Neural cell (in vitro differentiated cells): ENCODE data around the gene VPREB3. TPM values are rescaled to one million over a fixed set of nuclear protein-coding genes. Genes with fewer than 3 reads are reported as not detected.

ENCODE experiments used
- H2AFZ ChIP-seq: fragments of 200-600, 300-800 bp; sonication (generic), shearing (Covaris generic); 2 replicates; pipeline ENCODE4 v1.6.0; 2014; ENCODE audit warnings: low read depth, mild to moderate bottlenecking, antibody characterized with exemption, low read length, moderate library complexity
- H3F3A ChIP-seq: fragments of 200-600 bp; shearing (Covaris generic); 2 replicates; pipeline ENCODE4 v1.6.1; 2016; ENCODE audit warnings: mild to moderate bottlenecking, moderate library complexity, mixed read lengths, antibody characterized with exemption, low read length; ENCODE audit not compliant: insufficient read depth, poor library complexity, severe bottlenecking
- H3K27ac ChIP-seq: fragments of 200-600, 300-800 bp; sonication (generic), shearing (Covaris generic); 2 replicates; pipeline ENCODE4 v1.5.1; 2014; ENCODE audit warnings: mild to moderate bottlenecking, low read length, moderate library complexity
- H3K27me3 ChIP-seq: fragments of 300-800, 200-600 bp; sonication (generic), shearing (Covaris generic); 2 replicates; pipeline ENCODE4 v1.6.0; 2014; ENCODE audit warnings: mild to moderate bottlenecking, low read depth, low read length, moderate library complexity; ENCODE audit not compliant: insufficient read depth
- H3K36me3 ChIP-seq: fragments of 300-800, 200-600 bp; sonication (generic), shearing (Covaris generic); 2 replicates; pipeline ENCODE4 v1.5.1; 2014; ENCODE audit warnings: mild to moderate bottlenecking, antibody characterized with exemption, low read length, moderate library complexity; ENCODE audit not compliant: insufficient read depth
- H3K4me2 ChIP-seq: fragments of 300-800, 200-600 bp; sonication (generic), shearing (Covaris generic); 2 replicates; pipeline ENCODE4 v1.6.0; 2014; ENCODE audit warnings: mild to moderate bottlenecking, low read length
- H3K4me3 ChIP-seq: fragments of 300-800, 200-600 bp; sonication (generic), shearing (Covaris generic); 2 replicates; pipeline ENCODE4 v1.5.1; 2014; ENCODE audit warnings: mild to moderate bottlenecking, low read length, moderate library complexity
- H3K79me2 ChIP-seq: fragments of 200-600 bp; shearing (Covaris generic); replicated peaks from 2 replicates; pipeline ENCODE4 v1.6.0; 2014; ENCODE audit warnings: mild to moderate bottlenecking, low read length, moderate library complexity; ENCODE audit not compliant: insufficient read depth
- H3K9ac ChIP-seq: fragments of 300-800, 200-600 bp; sonication (generic), shearing (Covaris generic); 2 replicates; pipeline ENCODE4 v1.6.1; 2016; ENCODE audit warnings: mild to moderate bottlenecking, low read length, mixed read lengths
- H3K9me2 ChIP-seq: fragments of 200-600 bp; shearing (Covaris generic); 2 replicates; pipeline ENCODE4 v1.6.1; 2016; ENCODE audit warnings: mild to moderate bottlenecking, low read length, mixed read lengths; ENCODE audit not compliant: insufficient read depth
- H3K9me3 ChIP-seq: fragments of 200-600, 300-800 bp; sonication (generic), shearing (Covaris generic); 2 replicates; pipeline ENCODE4 v1.6.1; 2016; ENCODE audit warnings: mild to moderate bottlenecking, mixed run types, low read length, moderate library complexity, mixed read lengths
- H4K20me1 ChIP-seq: fragments of 200-600 bp; shearing (Covaris generic); 2 replicates; pipeline ENCODE4 v1.6.1; 2016; ENCODE audit warnings: mild to moderate bottlenecking, mixed run types; ENCODE audit not compliant: insufficient read depth
- EP300 ChIP-seq: fragments of 450-650 bp; conservative IDR thresholded peaks from 2 replicates; pipeline ENCODE4 v1.6.1; 2014; ENCODE audit warnings: antibody characterized with exemption, mild to moderate bottlenecking, moderate library complexity; ENCODE audit not compliant: poor library complexity, severe bottlenecking
- EZH2 ChIP-seq: fragments of 200-600, 300-800 bp; shearing (Covaris generic), sonication (generic); IDR thresholded peaks from 2 replicates; pipeline ENCODE4 v1.6.1; 2014; ENCODE audit warnings: antibody characterized with exemption, low read length, borderline replicate concordance, mild to moderate bottlenecking; ENCODE audit not compliant: insufficient read depth, poor library complexity, severe bottlenecking
- MXI1 ChIP-seq: fragments of 450-650 bp; conservative IDR thresholded peaks from 2 replicates; pipeline ENCODE4 v1.6.1; 2014; ENCODE audit warnings: antibody characterized with exemption, mild to moderate bottlenecking; ENCODE audit not compliant: poor library complexity, severe bottlenecking
- POLR2AphosphoS5 ChIP-seq: IDR thresholded peaks from 2 replicates; pipeline ENCODE4 v1.6.1; 2012
- RAD21 ChIP-seq: fragments of 450-650 bp; conservative IDR thresholded peaks from 2 replicates; pipeline ENCODE4 v1.6.1; 2014; ENCODE audit warnings: antibody characterized with exemption, mild to moderate bottlenecking, moderate library complexity
- SMC3 ChIP-seq: fragments of 450-650 bp; conservative IDR thresholded peaks from 2 replicates; pipeline ENCODE4 v1.6.1; 2014; ENCODE audit warnings: antibody characterized with exemption, mild to moderate bottlenecking, moderate library complexity; ENCODE audit not compliant: poor library complexity
- TAF1 ChIP-seq: IDR thresholded peaks from 2 replicates; pipeline ENCODE4 v1.6.1; 2012; ENCODE audit warnings: low read depth
- polyA plus RNA-seq: library from polyadenylated mRNA; depleted of rRNA; stranded (reverse); fragments of >200 nt; gene quantifications from 2 replicates; pipeline ENCODE4 v1.2.3, GENCODE V29; 2014
- TF ChIP-seq, protein P1 (sequence below): fragments of 450-650 bp; IDR thresholded peaks from 2 replicates; pipeline ENCODE4 v1.5.1; 2014; ENCODE audit warnings: antibody characterized with exemption, mild to moderate bottlenecking, moderate library complexity; ENCODE audit not compliant: poor library complexity, severe bottlenecking
- TF ChIP-seq, protein P2 (sequence below): IDR thresholded peaks from 2 replicates; pipeline ENCODE4 v1.6.1; 2012; ENCODE audit warnings: borderline replicate concordance

Gene VPREB3
- polyA plus RNA-seq, 1 donor from 2014 or later, result not detected

DNA sequence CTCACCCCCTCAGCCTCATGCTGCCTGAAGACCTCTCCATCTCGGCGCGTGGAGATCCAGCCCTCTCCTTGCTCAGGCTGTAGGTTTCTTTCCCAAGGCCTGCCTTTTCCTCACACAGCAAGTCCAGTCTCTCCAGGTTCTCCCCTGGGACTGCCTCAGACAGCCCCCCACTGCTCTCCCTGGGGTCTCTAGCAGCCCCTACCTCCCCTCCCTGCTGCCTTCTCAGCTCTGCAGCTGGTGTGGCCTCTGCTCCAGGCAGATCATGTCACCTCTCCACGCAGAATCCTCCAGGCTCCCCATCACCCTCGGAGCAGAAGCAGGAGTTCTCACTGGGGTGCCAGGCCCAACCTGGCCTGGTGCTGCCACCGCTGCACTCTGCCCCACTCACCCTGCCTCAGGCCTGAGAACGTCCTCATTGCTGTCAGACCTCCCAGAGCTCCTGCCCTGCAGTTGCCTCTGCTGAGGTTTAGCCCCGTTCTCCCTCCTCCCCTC is 47.7 kb upstream of the VPREB3 start:
- Histone ChIP-seq H3K9me2 (no peaks in the 10 kb centered on the region), H3K36me3 (peaks cover 13% of the 10 kb centered on the region)

DNA sequence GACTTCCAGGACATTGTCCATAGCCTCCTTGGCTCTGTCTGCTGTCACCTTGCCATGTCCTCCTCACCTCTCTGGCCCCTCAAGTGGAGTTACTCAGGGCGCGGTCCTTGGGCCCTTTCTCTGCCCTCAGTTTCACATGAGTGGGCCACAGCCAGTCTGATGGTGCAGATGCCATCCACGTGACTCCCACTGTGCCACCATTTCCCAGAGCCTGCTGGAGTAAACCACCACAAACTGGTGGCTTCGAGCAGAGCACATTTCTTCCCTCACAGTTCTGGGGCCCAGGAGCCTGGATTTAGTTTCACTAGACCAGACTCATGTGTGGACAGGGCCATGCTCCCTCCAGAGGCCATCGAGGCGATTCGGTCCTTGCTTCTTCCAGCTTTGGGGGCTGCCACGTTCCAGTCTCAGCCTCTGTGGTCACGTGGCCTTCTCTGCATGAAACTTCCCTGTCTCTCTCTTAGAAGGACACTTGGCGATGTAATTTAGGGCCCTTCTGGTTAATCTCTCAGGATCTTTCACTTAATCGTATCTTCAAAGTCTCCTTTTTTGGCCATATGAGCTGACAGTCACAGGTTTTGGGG is 47.1 kb upstream of the VPREB3 start:
- no peak overlapping the region for H3K4me2 ChIP-seq
- no peak for TF ChIP-seq SMC3
- TF ChIP-seq RAD21, result no peak
- no peaks in the 10 kb centered on the region for H3K27me3 ChIP-seq
- no peak overlapping the region for H3K27ac ChIP-seq
- no peaks in the 10 kb centered on the region for H3K79me2 ChIP-seq
- no peaks in the 10 kb centered on the region for H3K9me2 ChIP-seq
- H3K9ac ChIP-seq, result no peak overlapping the region
- H3F3A ChIP-seq, result no peaks in the 10 kb centered on the region
- no peaks in the 10 kb centered on the region for H3K9me3 ChIP-seq
- peaks cover 13% of the 10 kb centered on the region for H3K36me3 ChIP-seq
- no peak overlapping the region for H3K4me3 ChIP-seq
- H2AFZ ChIP-seq, result no peak overlapping the region
- H4K20me1 ChIP-seq, result no peaks in the 10 kb centered on the region

More for the DNA sequence above, 47.7 kb upstream of the VPREB3 start:
- Histone ChIP-seq H2AFZ (no peak overlapping the region), H3K27me3 (no peaks in the 10 kb centered on the region), H3K79me2 (no peaks in the 10 kb centered on the region), H3K9ac (no peak overlapping the region), H4K20me1 (no peaks in the 10 kb centered on the region), H3K9me3 (no peaks in the 10 kb centered on the region), H3K4me2 (no peak overlapping the region), H3F3A (no peaks in the 10 kb centered on the region), H3K4me3 (no peak overlapping the region), H3K27ac (no peak overlapping the region)
- TF ChIP-seq EP300 (no peak), SMC3 (no peak), RAD21 (no peak), MXI1 (no peak), TAF1 (no peak), POLR2AphosphoS5 (no peak), EZH2 (no peak)
- TF ChIP-seq, protein P1, sequence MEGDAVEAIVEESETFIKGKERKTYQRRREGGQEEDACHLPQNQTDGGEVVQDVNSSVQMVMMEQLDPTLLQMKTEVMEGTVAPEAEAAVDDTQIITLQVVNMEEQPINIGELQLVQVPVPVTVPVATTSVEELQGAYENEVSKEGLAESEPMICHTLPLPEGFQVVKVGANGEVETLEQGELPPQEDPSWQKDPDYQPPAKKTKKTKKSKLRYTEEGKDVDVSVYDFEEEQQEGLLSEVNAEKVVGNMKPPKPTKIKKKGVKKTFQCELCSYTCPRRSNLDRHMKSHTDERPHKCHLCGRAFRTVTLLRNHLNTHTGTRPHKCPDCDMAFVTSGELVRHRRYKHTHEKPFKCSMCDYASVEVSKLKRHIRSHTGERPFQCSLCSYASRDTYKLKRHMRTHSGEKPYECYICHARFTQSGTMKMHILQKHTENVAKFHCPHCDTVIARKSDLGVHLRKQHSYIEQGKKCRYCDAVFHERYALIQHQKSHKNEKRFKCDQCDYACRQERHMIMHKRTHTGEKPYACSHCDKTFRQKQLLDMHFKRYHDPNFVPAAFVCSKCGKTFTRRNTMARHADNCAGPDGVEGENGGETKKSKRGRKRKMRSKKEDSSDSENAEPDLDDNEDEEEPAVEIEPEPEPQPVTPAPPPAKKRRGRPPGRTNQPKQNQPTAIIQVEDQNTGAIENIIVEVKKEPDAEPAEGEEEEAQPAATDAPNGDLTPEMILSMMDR, result no peak
- TF ChIP-seq, protein P2, sequence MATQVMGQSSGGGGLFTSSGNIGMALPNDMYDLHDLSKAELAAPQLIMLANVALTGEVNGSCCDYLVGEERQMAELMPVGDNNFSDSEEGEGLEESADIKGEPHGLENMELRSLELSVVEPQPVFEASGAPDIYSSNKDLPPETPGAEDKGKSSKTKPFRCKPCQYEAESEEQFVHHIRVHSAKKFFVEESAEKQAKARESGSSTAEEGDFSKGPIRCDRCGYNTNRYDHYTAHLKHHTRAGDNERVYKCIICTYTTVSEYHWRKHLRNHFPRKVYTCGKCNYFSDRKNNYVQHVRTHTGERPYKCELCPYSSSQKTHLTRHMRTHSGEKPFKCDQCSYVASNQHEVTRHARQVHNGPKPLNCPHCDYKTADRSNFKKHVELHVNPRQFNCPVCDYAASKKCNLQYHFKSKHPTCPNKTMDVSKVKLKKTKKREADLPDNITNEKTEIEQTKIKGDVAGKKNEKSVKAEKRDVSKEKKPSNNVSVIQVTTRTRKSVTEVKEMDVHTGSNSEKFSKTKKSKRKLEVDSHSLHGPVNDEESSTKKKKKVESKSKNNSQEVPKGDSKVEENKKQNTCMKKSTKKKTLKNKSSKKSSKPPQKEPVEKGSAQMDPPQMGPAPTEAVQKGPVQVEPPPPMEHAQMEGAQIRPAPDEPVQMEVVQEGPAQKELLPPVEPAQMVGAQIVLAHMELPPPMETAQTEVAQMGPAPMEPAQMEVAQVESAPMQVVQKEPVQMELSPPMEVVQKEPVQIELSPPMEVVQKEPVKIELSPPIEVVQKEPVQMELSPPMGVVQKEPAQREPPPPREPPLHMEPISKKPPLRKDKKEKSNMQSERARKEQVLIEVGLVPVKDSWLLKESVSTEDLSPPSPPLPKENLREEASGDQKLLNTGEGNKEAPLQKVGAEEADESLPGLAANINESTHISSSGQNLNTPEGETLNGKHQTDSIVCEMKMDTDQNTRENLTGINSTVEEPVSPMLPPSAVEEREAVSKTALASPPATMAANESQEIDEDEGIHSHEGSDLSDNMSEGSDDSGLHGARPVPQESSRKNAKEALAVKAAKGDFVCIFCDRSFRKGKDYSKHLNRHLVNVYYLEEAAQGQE, result no peak
